HAP-1 (cell line): ENCODE data around the gene SCD5.

Experiments used
- DNase-seq, 2 experiments: peaks; one replicate each; pipeline ENCODE4 v3.0.0-alpha.2; 2016 to 2020; ENCODE audit warnings: low spot score in 2 of 2
- H3K27me3 ChIP-seq: fragments of 250-450 bp; sonication (Bioruptor Pico); 2 replicates; pipeline ENCODE4 v1.5.1; 2020; ENCODE audit warnings: low read depth, mild to moderate bottlenecking, moderate library complexity
- H3K36me3 ChIP-seq: fragments of 250-450 bp; sonication (Bioruptor Pico); replicated peaks from 2 replicates; pipeline ENCODE4 v1.5.1; 2020; ENCODE audit warnings: mild to moderate bottlenecking
- H3K4me1 ChIP-seq: fragments of 250-450 bp; sonication (Bioruptor Pico); 2 replicates; pipeline ENCODE4 v1.5.1; 2020; ENCODE audit warnings: mild to moderate bottlenecking
- H3K4me3 ChIP-seq: fragments of 250-450 bp; sonication (Bioruptor Pico); 2 replicates; pipeline ENCODE4 v1.5.1; 2020; ENCODE audit warnings: mild to moderate bottlenecking, moderate library complexity
- H3K9me3 ChIP-seq: fragments of 250-450 bp; sonication (Bioruptor Pico); 2 replicates; pipeline ENCODE4 v1.5.1; 2020; ENCODE audit warnings: mild to moderate bottlenecking, moderate library complexity
- in situ Hi-C: fragments of 300-500 bp; cut with MboI; formaldehyde crosslinking; loops from 3 replicates; pipeline ENCODE4 v1.14.3; 2020; ENCODE audit warnings: low sequenced_read_pairs, inconsistent platforms, mixed read lengths

Gene SCD5

GRCh38 chr4:82696117-82696860 lies 102.3 kb downstream of the SCD5 start:
- in situ Hi-C loops: no loop called here

GRCh38 chr4:82694892-82695291 lies 103.7 kb downstream of the SCD5 start:
- no peaks in the 10 kb centered on the region for H3K27me3 ChIP-seq
- H3K4me1 ChIP-seq: no peaks in the 10 kb centered on the region
- no peak overlapping the region for H3K4me3 ChIP-seq
- in situ Hi-C loops: no loop called here
- DNase-seq: no peak
- no peaks in the 10 kb centered on the region for H3K36me3 ChIP-seq
- no peaks in the 10 kb centered on the region for H3K9me3 ChIP-seq

More at GRCh38 chr4:82696117-82696860, 102.3 kb downstream of the SCD5 start:
- no peaks in the 10 kb centered on the region for H3K4me1 ChIP-seq
- no peaks in the 10 kb centered on the region for H3K27me3 ChIP-seq
- no peaks in the 10 kb centered on the region for H3K36me3 ChIP-seq
- no peak overlapping the region for H3K4me3 ChIP-seq
- DNase-seq: no peak
- H3K9me3 ChIP-seq: no peaks in the 10 kb centered on the region

- H3K4me1 ChIP-seq: no peaks in the 10 kb centered on the region
- in situ Hi-C loops: no loop called here
Measured at GRCh38 chr4:82694046-82694445, 104.5 kb downstream of the SCD5 start.

GRCh38 chr4:82692101-82692780 lies 106.4 kb downstream of the SCD5 start:
- Histone ChIP-seq H3K36me3 (no peaks in the 10 kb centered on the region), H3K4me3 (no peak overlapping the region), H3K27me3 (no peaks in the 10 kb centered on the region), H3K4me1 (no peaks in the 10 kb centered on the region), H3K9me3 (no peaks in the 10 kb centered on the region)
- in situ Hi-C loops: no loop called here
- no peak for DNase-seq

More at GRCh38 chr4:82694046-82694445, 104.5 kb downstream of the SCD5 start:
- Histone ChIP-seq H3K36me3 (no peaks in the 10 kb centered on the region), H3K27me3 (no peaks in the 10 kb centered on the region), H3K9me3 (no peaks in the 10 kb centered on the region), H3K4me3 (no peak overlapping the region)
- DNase-seq: no peak

GRCh38 chr4:82691431-82691830 lies 107.2 kb downstream of the SCD5 start:
- Histone ChIP-seq H3K36me3 (no peaks in the 10 kb centered on the region), H3K9me3 (no peaks in the 10 kb centered on the region), H3K4me1 (no peaks in the 10 kb centered on the region), H3K27me3 (no peaks in the 10 kb centered on the region), H3K4me3 (no peak overlapping the region)
- DNase-seq: no peak
- in situ Hi-C loops: no loop called here

GRCh38 chr4:82688091-82688795 lies 110.4 kb downstream of the SCD5 start:
- no peak overlapping the region for H3K4me3 ChIP-seq
- H3K9me3 ChIP-seq: no peaks in the 10 kb centered on the region
- H3K4me1 ChIP-seq: no peaks in the 10 kb centered on the region
- H3K27me3 ChIP-seq: no peaks in the 10 kb centered on the region
- no peak for DNase-seq
- in situ Hi-C loops: no loop called here
- H3K36me3 ChIP-seq: no peaks in the 10 kb centered on the region

- Histone ChIP-seq H3K27me3 (0 out of 2 replicates have a peak, but pooled peaks cover 2% of the 10 kb centered on the region), H3K36me3 (no peaks in the 10 kb centered on the region), H3K4me1 (no peaks in the 10 kb centered on the region), H3K4me3 (no peak overlapping the region), H3K9me3 (no peaks in the 10 kb centered on the region)
- no peak for DNase-seq
- in situ Hi-C loops: no loop called here
Measured at GRCh38 chr4:82687531-82687930, 111.1 kb downstream of the SCD5 start.

- in situ Hi-C loops: no loop called here
- 0 out of 2 replicates have a peak, but pooled peaks cover 2% of the 10 kb centered on the region for H3K27me3 ChIP-seq
- H3K36me3 ChIP-seq: no peaks in the 10 kb centered on the region
- no peak for DNase-seq
- H3K4me3 ChIP-seq: no peak overlapping the region
- H3K4me1 ChIP-seq: no peaks in the 10 kb centered on the region
- no peaks in the 10 kb centered on the region for H3K9me3 ChIP-seq
Measured at GRCh38 chr4:82681754-82682153, 116.8 kb downstream of the SCD5 start.

GRCh38 chr4:82680834-82681233 lies 117.8 kb downstream of the SCD5 start:
- Histone ChIP-seq H3K36me3 (no peaks in the 10 kb centered on the region), H3K9me3 (no peaks in the 10 kb centered on the region), H3K4me1 (no peaks in the 10 kb centered on the region), H3K4me3 (no peak overlapping the region), H3K27me3 (0 out of 2 replicates have a peak, but pooled peaks cover 2% of the 10 kb centered on the region)
- in situ Hi-C loops: no loop called here
- DNase-seq: no peak

GRCh38 chr4:82679531-82679930 lies 119.1 kb downstream of the SCD5 start:
- 0 out of 2 replicates have a peak, but pooled peaks cover 2% of the 10 kb centered on the region for H3K27me3 ChIP-seq
- DNase-seq: no peak
- H3K4me3 ChIP-seq: no peak overlapping the region
- H3K9me3 ChIP-seq: no peaks in the 10 kb centered on the region
- no peaks in the 10 kb centered on the region for H3K36me3 ChIP-seq
- no peaks in the 10 kb centered on the region for H3K4me1 ChIP-seq
- in situ Hi-C loops: no loop called here

GRCh38 chr4:82678051-82678450 lies 120.5 kb downstream of the SCD5 start:
- H3K9me3 ChIP-seq: no peaks in the 10 kb centered on the region
- H3K4me3 ChIP-seq: no peak overlapping the region
- DNase-seq: no peak
- in situ Hi-C loops: no loop called here
- 0 out of 2 replicates have a peak, but pooled peaks cover 1% of the 10 kb centered on the region for H3K27me3 ChIP-seq
- no peaks in the 10 kb centered on the region for H3K36me3 ChIP-seq
- no peaks in the 10 kb centered on the region for H3K4me1 ChIP-seq

GRCh38 chr4:82677327-82677726 lies 121.3 kb downstream of the SCD5 start:
- no peak for DNase-seq
- no peak overlapping the region for H3K4me3 ChIP-seq
- no peaks in the 10 kb centered on the region for H3K9me3 ChIP-seq
- H3K27me3 ChIP-seq: no peaks in the 10 kb centered on the region
- H3K4me1 ChIP-seq: no peaks in the 10 kb centered on the region
- in situ Hi-C loops: no loop called here
- no peaks in the 10 kb centered on the region for H3K36me3 ChIP-seq

GRCh38 chr4:82667761-82668480 lies 130.7 kb downstream of the SCD5 start:
- DNase-seq: no peak

More at GRCh38 chr4:82667761-82668480, 130.7 kb downstream of the SCD5 start:
- Histone ChIP-seq H3K9me3 (no peaks in the 10 kb centered on the region), H3K4me3 (no peak overlapping the region), H3K4me1 (peaks cover 16% of the 10 kb centered on the region), H3K27me3 (no peaks in the 10 kb centered on the region), H3K36me3 (no peaks in the 10 kb centered on the region)
- in situ Hi-C loops: no loop called here
